Neural cell (in vitro differentiated cells): ENCODE results near the gene COLEC11. TPM values are rescaled to one million over a fixed set of nuclear protein-coding genes. Genes with fewer than 3 reads are reported as not detected.

Source experiments
- H2AFZ ChIP-seq: fragments of 200-600, 300-800 bp; sonication (generic), shearing (Covaris generic); 2 replicates; pipeline ENCODE4 v1.6.0; 2014; ENCODE audit warnings: low read depth, mild to moderate bottlenecking, antibody characterized with exemption, low read length, moderate library complexity
- H3F3A ChIP-seq: fragments of 200-600 bp; shearing (Covaris generic); 2 replicates; pipeline ENCODE4 v1.6.1; 2016; ENCODE audit warnings: mild to moderate bottlenecking, moderate library complexity, mixed read lengths, antibody characterized with exemption, low read length; ENCODE audit not compliant: insufficient read depth, poor library complexity, severe bottlenecking
- H3K27ac ChIP-seq: fragments of 200-600, 300-800 bp; sonication (generic), shearing (Covaris generic); 2 replicates; pipeline ENCODE4 v1.5.1; 2014; ENCODE audit warnings: mild to moderate bottlenecking, low read length, moderate library complexity
- H3K27me3 ChIP-seq: fragments of 300-800, 200-600 bp; sonication (generic), shearing (Covaris generic); 2 replicates; pipeline ENCODE4 v1.6.0; 2014; ENCODE audit warnings: mild to moderate bottlenecking, low read depth, low read length, moderate library complexity; ENCODE audit not compliant: insufficient read depth
- H3K36me3 ChIP-seq: fragments of 300-800, 200-600 bp; sonication (generic), shearing (Covaris generic); 2 replicates; pipeline ENCODE4 v1.5.1; 2014; ENCODE audit warnings: mild to moderate bottlenecking, antibody characterized with exemption, low read length, moderate library complexity; ENCODE audit not compliant: insufficient read depth
- H3K4me2 ChIP-seq: fragments of 300-800, 200-600 bp; sonication (generic), shearing (Covaris generic); 2 replicates; pipeline ENCODE4 v1.6.0; 2014; ENCODE audit warnings: mild to moderate bottlenecking, low read length
- H3K4me3 ChIP-seq: fragments of 300-800, 200-600 bp; sonication (generic), shearing (Covaris generic); 2 replicates; pipeline ENCODE4 v1.5.1; 2014; ENCODE audit warnings: mild to moderate bottlenecking, low read length, moderate library complexity
- H3K79me2 ChIP-seq: fragments of 200-600 bp; shearing (Covaris generic); replicated peaks from 2 replicates; pipeline ENCODE4 v1.6.0; 2014; ENCODE audit warnings: mild to moderate bottlenecking, low read length, moderate library complexity; ENCODE audit not compliant: insufficient read depth
- H3K9ac ChIP-seq: fragments of 300-800, 200-600 bp; sonication (generic), shearing (Covaris generic); 2 replicates; pipeline ENCODE4 v1.6.1; 2016; ENCODE audit warnings: mild to moderate bottlenecking, low read length, mixed read lengths
- H3K9me2 ChIP-seq: fragments of 200-600 bp; shearing (Covaris generic); 2 replicates; pipeline ENCODE4 v1.6.1; 2016; ENCODE audit warnings: mild to moderate bottlenecking, low read length, mixed read lengths; ENCODE audit not compliant: insufficient read depth
- H3K9me3 ChIP-seq: fragments of 200-600, 300-800 bp; sonication (generic), shearing (Covaris generic); 2 replicates; pipeline ENCODE4 v1.6.1; 2016; ENCODE audit warnings: mild to moderate bottlenecking, mixed run types, low read length, moderate library complexity, mixed read lengths
- H4K20me1 ChIP-seq: fragments of 200-600 bp; shearing (Covaris generic); 2 replicates; pipeline ENCODE4 v1.6.1; 2016; ENCODE audit warnings: mild to moderate bottlenecking, mixed run types; ENCODE audit not compliant: insufficient read depth
- CTCF ChIP-seq: fragments of 450-650 bp; IDR thresholded peaks from 2 replicates; pipeline ENCODE4 v1.5.1; 2014; ENCODE audit warnings: antibody characterized with exemption, mild to moderate bottlenecking, moderate library complexity; ENCODE audit not compliant: poor library complexity, severe bottlenecking
- EP300 ChIP-seq: fragments of 450-650 bp; conservative IDR thresholded peaks from 2 replicates; pipeline ENCODE4 v1.6.1; 2014; ENCODE audit warnings: antibody characterized with exemption, mild to moderate bottlenecking, moderate library complexity; ENCODE audit not compliant: poor library complexity, severe bottlenecking
- EZH2 ChIP-seq: fragments of 200-600, 300-800 bp; shearing (Covaris generic), sonication (generic); IDR thresholded peaks from 2 replicates; pipeline ENCODE4 v1.6.1; 2014; ENCODE audit warnings: antibody characterized with exemption, low read length, borderline replicate concordance, mild to moderate bottlenecking; ENCODE audit not compliant: insufficient read depth, poor library complexity, severe bottlenecking
- MXI1 ChIP-seq: fragments of 450-650 bp; conservative IDR thresholded peaks from 2 replicates; pipeline ENCODE4 v1.6.1; 2014; ENCODE audit warnings: antibody characterized with exemption, mild to moderate bottlenecking; ENCODE audit not compliant: poor library complexity, severe bottlenecking
- POLR2AphosphoS5 ChIP-seq: IDR thresholded peaks from 2 replicates; pipeline ENCODE4 v1.6.1; 2012
- RAD21 ChIP-seq: fragments of 450-650 bp; conservative IDR thresholded peaks from 2 replicates; pipeline ENCODE4 v1.6.1; 2014; ENCODE audit warnings: antibody characterized with exemption, mild to moderate bottlenecking, moderate library complexity
- REST ChIP-seq: IDR thresholded peaks from 2 replicates; pipeline ENCODE4 v1.6.1; 2012; ENCODE audit warnings: borderline replicate concordance
- SMC3 ChIP-seq: fragments of 450-650 bp; conservative IDR thresholded peaks from 2 replicates; pipeline ENCODE4 v1.6.1; 2014; ENCODE audit warnings: antibody characterized with exemption, mild to moderate bottlenecking, moderate library complexity; ENCODE audit not compliant: poor library complexity
- TAF1 ChIP-seq: IDR thresholded peaks from 2 replicates; pipeline ENCODE4 v1.6.1; 2012; ENCODE audit warnings: low read depth
- polyA plus RNA-seq: library from polyadenylated mRNA; depleted of rRNA; stranded (reverse); fragments of >200 nt; gene quantifications from 2 replicates; pipeline ENCODE4 v1.2.3, GENCODE V29; 2014

The COLEC11 gene
- polyA plus RNA-seq, 1 donor from 2014 or later, result 4.0 TPM

- Histone ChIP-seq H3K9me2 (no peaks in the 10 kb centered on the region), H3K79me2 (no peaks in the 10 kb centered on the region), H3K27me3 (no peaks in the 10 kb centered on the region), H3K9me3 (no peaks in the 10 kb centered on the region), H2AFZ (no peak overlapping the region), H3K4me3 (no peak overlapping the region), H3K4me2 (no peak overlapping the region), H3K9ac (no peak overlapping the region), H3F3A (no peaks in the 10 kb centered on the region), H3K27ac (no peak overlapping the region), H4K20me1 (no peaks in the 10 kb centered on the region), H3K36me3 (no peaks in the 10 kb centered on the region)
- TF ChIP-seq MXI1, result no peak
- no peak for TF ChIP-seq CTCF
- no peak for TF ChIP-seq TAF1
- no peak for TF ChIP-seq EZH2
- TF ChIP-seq SMC3, result no peak
- TF ChIP-seq RAD21, result no peak
- no peak for TF ChIP-seq REST
- no peak for TF ChIP-seq POLR2AphosphoS5
- no peak for TF ChIP-seq EP300
These were observed 78.2 kb downstream of the COLEC11 start for GRCh38 chr2:3672861-3673678.

- H3K9me2 ChIP-seq, result no peaks in the 10 kb centered on the region
- H3K27me3 ChIP-seq, result no peaks in the 10 kb centered on the region
- no peak overlapping the region for H3K4me3 ChIP-seq
These were observed 79.3 kb downstream of the COLEC11 start for GRCh38 chr2:3674066-3674845.

More at GRCh38 chr2:3674066-3674845, 79.3 kb downstream of the COLEC11 start:
- Histone ChIP-seq H3K4me2 (no peak overlapping the region), H4K20me1 (no peaks in the 10 kb centered on the region), H3K27ac (no peak overlapping the region), H3K36me3 (no peaks in the 10 kb centered on the region), H3K9me3 (no peaks in the 10 kb centered on the region), H2AFZ (no peak overlapping the region), H3K79me2 (no peaks in the 10 kb centered on the region), H3K9ac (no peak overlapping the region), H3F3A (no peaks in the 10 kb centered on the region)
- TF ChIP-seq EZH2, result no peak
- no peak for TF ChIP-seq REST
- no peak for TF ChIP-seq RAD21
- no peak for TF ChIP-seq TAF1
- TF ChIP-seq MXI1, result no peak
- no peak for TF ChIP-seq CTCF
- no peak for TF ChIP-seq EP300
- no peak for TF ChIP-seq POLR2AphosphoS5
- TF ChIP-seq SMC3, result no peak
